OCI-LY3 (cell line): ENCODE results near the gene EXOC4.

Source experiments
- H2AFZ ChIP-seq: fragments of 200-600, 300-600 bp; shearing (Covaris generic); 2 replicates; pipeline ENCODE4 v1.6.0; 2014; ENCODE audit warnings: antibody characterized with exemption, low read depth, low read length
- H3K27ac ChIP-seq: fragments of 200-600, 300-600 bp; sonication (generic); 2 replicates; pipeline ENCODE4 v1.5.1; 2014; ENCODE audit warnings: mild to moderate bottlenecking, low read length, moderate library complexity, mixed read lengths
- H3K27me3 ChIP-seq: fragments of 200-600, 300-600 bp; sonication (generic); 2 replicates; pipeline ENCODE4 v1.6.1; 2014; ENCODE audit warnings: low read depth, low read length, mixed read lengths
- H3K36me3 ChIP-seq: fragments of 200-600, 300-600 bp; sonication (generic); replicated peaks from 2 replicates; pipeline ENCODE3; 2014; ENCODE audit warnings: low read depth, low read length, mixed read lengths
- H3K4me1 ChIP-seq: fragments of 300-600, 200-600 bp; sonication (generic); 2 replicates; pipeline ENCODE4 v1.6.1; 2014; ENCODE audit warnings: low read length, mixed read lengths
- H3K4me2 ChIP-seq: fragments of 200-600, 300-600 bp; sonication (generic); 2 replicates; pipeline ENCODE4 v1.6.1; 2014; ENCODE audit warnings: low read length, mixed read lengths
- H3K4me3 ChIP-seq: fragments of 300-600, 200-600 bp; sonication (generic); 2 replicates; pipeline ENCODE4 v1.5.1; 2014; ENCODE audit warnings: antibody characterized with exemption, mild to moderate bottlenecking, low read length, moderate library complexity
- H3K79me2 ChIP-seq: fragments of 300-600, 200-600 bp; shearing (Covaris generic); 2 replicates; pipeline ENCODE4 v1.6.1; 2014; ENCODE audit warnings: mild to moderate bottlenecking, low read length, mixed read lengths
- H3K9ac ChIP-seq: fragments of 300-600, 200-600 bp; shearing (Covaris generic); 2 replicates; pipeline ENCODE4 v1.6.0; 2014; ENCODE audit warnings: mild to moderate bottlenecking, low read length, moderate library complexity
- H3K9me3 ChIP-seq: fragments of 200-600, 300-600 bp; shearing (Covaris generic); 2 replicates; pipeline ENCODE4 v1.6.1; 2014; ENCODE audit warnings: low read length, mixed read lengths; ENCODE audit not compliant: insufficient read depth
- H4K20me1 ChIP-seq: fragments of 200-600, 300-600 bp; sonication (generic); 2 replicates; pipeline ENCODE4 v1.6.1; 2016; ENCODE audit warnings: low read length, mixed read lengths; ENCODE audit not compliant: insufficient read depth
- CTCF ChIP-seq: fragments of 200-600, 300-600 bp; sonication (generic); IDR thresholded peaks from 2 replicates; pipeline ENCODE4 v1.5.1; 2014; ENCODE audit warnings: antibody characterized with exemption, low read length, low read depth
- EZH2phosphoT487 ChIP-seq: fragments of 200-600 bp; shearing (Covaris generic); IDR thresholded peaks from 2 replicates; pipeline ENCODE4 v1.6.1; 2018; ENCODE audit warnings: antibody characterized with exemption, mixed run types, low read depth

EXOC4 gene

DNA sequence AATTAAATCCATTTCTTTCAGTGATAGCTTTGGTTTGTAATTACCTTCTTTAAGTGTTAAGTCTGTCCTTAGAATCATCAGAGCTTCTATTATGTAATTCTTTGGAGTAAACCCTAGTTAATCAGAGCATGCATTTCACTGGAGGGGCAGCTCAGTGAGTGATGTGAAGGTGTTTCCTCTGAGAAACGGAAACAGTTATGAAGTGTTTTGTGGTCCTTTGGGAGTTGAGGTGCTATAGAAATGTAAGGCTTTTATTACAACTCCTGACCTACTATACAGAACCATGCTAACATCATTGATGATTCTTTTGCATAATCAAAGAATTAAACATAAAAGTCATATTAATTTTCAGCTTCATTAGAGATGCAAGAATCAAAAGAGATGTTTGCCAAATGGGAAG, 141.5 kb downstream of the EXOC4 start:
- Histone ChIP-seq H3K4me3 (no peak overlapping the region), H4K20me1 (0 out of 2 replicates have a peak, but pooled peaks cover under 1% of the 10 kb centered on the region), H3K79me2 (no peaks in the 10 kb centered on the region), H3K4me1 (no peaks in the 10 kb centered on the region), H3K9ac (no peak overlapping the region), H3K36me3 (no peaks in the 10 kb centered on the region), H3K27ac (no peak overlapping the region), H3K9me3 (no peaks in the 10 kb centered on the region), H3K4me2 (no peak overlapping the region), H3K27me3 (no peaks in the 10 kb centered on the region), H2AFZ (no peak overlapping the region)
- TF ChIP-seq EZH2phosphoT487 (no peak), CTCF (no peak)

DNA sequence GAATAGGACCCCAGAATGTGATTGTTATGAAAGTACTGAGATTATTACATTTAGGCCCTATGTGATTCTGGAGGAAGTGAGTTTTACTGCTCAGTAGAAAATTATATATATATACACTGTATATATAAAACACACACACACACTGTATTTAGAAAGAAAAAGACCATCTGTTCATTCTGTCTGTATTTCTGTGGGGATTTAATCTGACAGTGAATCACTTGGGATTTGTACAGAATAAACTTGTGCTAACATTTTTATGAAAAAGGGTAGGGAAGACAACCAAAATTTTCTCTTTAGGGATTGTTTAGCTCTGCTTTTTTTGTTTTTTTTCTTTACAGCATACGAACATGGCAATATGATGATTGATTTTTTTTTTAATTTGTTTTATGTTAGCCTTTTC, 142.7 kb downstream of the EXOC4 start:
- Histone ChIP-seq H3K4me2 (no peak overlapping the region), H3K9me3 (no peaks in the 10 kb centered on the region), H3K27me3 (no peaks in the 10 kb centered on the region), H4K20me1 (peaks cover 3% of the 10 kb centered on the region; the same call in 1 of the 2 replicates), H3K27ac (no peak overlapping the region), H3K79me2 (no peaks in the 10 kb centered on the region), H2AFZ (no peak overlapping the region), H3K36me3 (no peaks in the 10 kb centered on the region), H3K4me3 (no peak overlapping the region), H3K4me1 (no peaks in the 10 kb centered on the region), H3K9ac (no peak overlapping the region)
- TF ChIP-seq EZH2phosphoT487: no peak
- no peak for TF ChIP-seq CTCF

- H3K27ac ChIP-seq: no peak overlapping the region
- no peak overlapping the region for H2AFZ ChIP-seq
- no peaks in the 10 kb centered on the region for H3K9me3 ChIP-seq
- H3K36me3 ChIP-seq: no peaks in the 10 kb centered on the region
- peaks cover 5% of the 10 kb centered on the region; the same call in 1 of the 2 replicates for H3K4me1 ChIP-seq
- peaks cover 3% of the 10 kb centered on the region; the same call in 1 of the 2 replicates for H4K20me1 ChIP-seq
- no peaks in the 10 kb centered on the region for H3K79me2 ChIP-seq
- no peak overlapping the region for H3K4me3 ChIP-seq
- no peak overlapping the region for H3K4me2 ChIP-seq
- TF ChIP-seq CTCF: no peak
- TF ChIP-seq EZH2phosphoT487: no peak
- no peaks in the 10 kb centered on the region for H3K27me3 ChIP-seq
- H3K9ac ChIP-seq: no peak overlapping the region
These were observed 145.6 kb downstream of the EXOC4 start for GRCh38 chr7:133398506-133398905.

- Histone ChIP-seq H3K9ac (no peak overlapping the region), H3K4me3 (no peak overlapping the region), H3K27me3 (no peaks in the 10 kb centered on the region), H3K4me1 (peaks cover 5% of the 10 kb centered on the region; the same call in 1 of the 2 replicates), H3K4me2 (no peak overlapping the region), H3K9me3 (no peaks in the 10 kb centered on the region), H3K27ac (no peak overlapping the region), H3K36me3 (no peaks in the 10 kb centered on the region), H3K79me2 (no peaks in the 10 kb centered on the region), H2AFZ (no peak overlapping the region), H4K20me1 (peaks cover 3% of the 10 kb centered on the region; the same call in 1 of the 2 replicates)
- TF ChIP-seq EZH2phosphoT487: no peak
- no peak for TF ChIP-seq CTCF
These were observed 148.3 kb downstream of the EXOC4 start for GRCh38 chr7:133401225-133401624.
